ENCODE data around the gene PRSS50. TPM values are rescaled to one million over a fixed set of nuclear protein-coding genes. Genes with fewer than 3 reads are reported as not detected.
"Not testable (repeated sequence)": the region's sequence is repeated elsewhere in the genome, so short reads cannot be mapped to it uniquely, and the experiment has no call there.

PRSS50 gene
- total RNA-seq, 4 donors from 2014 or later: 0.21 to 0.55 TPM; not detected in 2

GRCh38 chr3:46742992-46743585, 25.4 kb upstream of the PRSS50 start:
- Histone ChIP-seq H3K27me3 (no peaks in the 10 kb centered on the region), H3K4me1 (no peaks in the 10 kb centered on the region), H3K4me3 (no peak overlapping the region), H3K36me3 (no peaks in the 10 kb centered on the region), H3K9me3 (no peaks in the 10 kb centered on the region), H3K27ac (no peak overlapping the region)
- intact Hi-C loops (cut with DNase I; ENCODE audit: low total_unique reads): no loop called here
- DNase-seq: no peak
- TF ChIP-seq POLR2A (IDR thresholded peaks at IDR 0.05) (no peak), CTCF (IDR thresholded peaks at IDR 0.05) (no peak)

GRCh38 chr3:46739565-46739964, 21.9 kb upstream of the PRSS50 start:
- DNase-seq; H3K4me1 ChIP-seq; H3K27me3 ChIP-seq; H3K9me3 ChIP-seq; H3K4me3 ChIP-seq; H3K36me3 ChIP-seq; H3K27ac ChIP-seq; intact Hi-C loops (cut with DNase I; ENCODE audit: low total_unique reads): not testable (repeated sequence)

- no peak for DNase-seq
- H3K4me3 ChIP-seq: no peak overlapping the region
- no peaks in the 10 kb centered on the region for H3K9me3 ChIP-seq
- no peaks in the 10 kb centered on the region for H3K4me1 ChIP-seq
- no peaks in the 10 kb centered on the region for H3K36me3 ChIP-seq
- no peak overlapping the region for H3K27ac ChIP-seq
- TF ChIP-seq CTCF (IDR thresholded peaks at IDR 0.05) (no peak), POLR2A (IDR thresholded peaks at IDR 0.05) (no peak)
- intact Hi-C loops (cut with DNase I; ENCODE audit: low total_unique reads): no loop called here
- H3K27me3 ChIP-seq: no peaks in the 10 kb centered on the region
These were observed 19.7 kb upstream of the PRSS50 start for GRCh38 chr3:46737329-46737731.

GRCh38 chr3:46736006-46736872, 18.6 kb upstream of the PRSS50 start:
- no peaks in the 10 kb centered on the region for H3K4me1 ChIP-seq
- intact Hi-C loops (cut with DNase I; ENCODE audit: low total_unique reads): no loop called here
- no peaks in the 10 kb centered on the region for H3K27me3 ChIP-seq
- H3K27ac ChIP-seq: no peak overlapping the region
- H3K9me3 ChIP-seq: no peaks in the 10 kb centered on the region
- no peaks in the 10 kb centered on the region for H3K36me3 ChIP-seq
- no peak for DNase-seq
- TF ChIP-seq CTCF (IDR thresholded peaks at IDR 0.05) (no peak), POLR2A (IDR thresholded peaks at IDR 0.05) (no peak)
- H3K4me3 ChIP-seq: no peak overlapping the region

- DNase-seq: no peak
- no peak for TF ChIP-seq POLR2A (IDR thresholded peaks at IDR 0.05)
- no peak for TF ChIP-seq CTCF (IDR thresholded peaks at IDR 0.05)
- no peak overlapping the region for H3K4me3 ChIP-seq
- H3K9me3 ChIP-seq: no peaks in the 10 kb centered on the region
- H3K36me3 ChIP-seq: no peaks in the 10 kb centered on the region
- H3K4me1 ChIP-seq: no peaks in the 10 kb centered on the region
- no peak overlapping the region for H3K27ac ChIP-seq
- intact Hi-C loops (cut with DNase I; ENCODE audit: low total_unique reads): no loop called here
- H3K27me3 ChIP-seq: no peaks in the 10 kb centered on the region
These were observed 17.1 kb upstream of the PRSS50 start for GRCh38 chr3:46734773-46735172.

Measured in uterus (tissue), 4 donors.